Measurements from ENCODE around the gene FCRL1.

Gene FCRL1, protein sequence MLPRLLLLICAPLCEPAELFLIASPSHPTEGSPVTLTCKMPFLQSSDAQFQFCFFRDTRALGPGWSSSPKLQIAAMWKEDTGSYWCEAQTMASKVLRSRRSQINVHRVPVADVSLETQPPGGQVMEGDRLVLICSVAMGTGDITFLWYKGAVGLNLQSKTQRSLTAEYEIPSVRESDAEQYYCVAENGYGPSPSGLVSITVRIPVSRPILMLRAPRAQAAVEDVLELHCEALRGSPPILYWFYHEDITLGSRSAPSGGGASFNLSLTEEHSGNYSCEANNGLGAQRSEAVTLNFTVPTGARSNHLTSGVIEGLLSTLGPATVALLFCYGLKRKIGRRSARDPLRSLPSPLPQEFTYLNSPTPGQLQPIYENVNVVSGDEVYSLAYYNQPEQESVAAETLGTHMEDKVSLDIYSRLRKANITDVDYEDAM

GRCh38 chr1:157819896-157820295 lies at the start of gene FCRL1:
TSS of gene FCRL1 (minus strand) at chr1:157820120. CDS start at chr1:157820037, 83 bp downstream.
- Histone ChIP-seq H3K36me3 (ENCODE audit: insufficient read depth, low read length) (no peaks in the 10 kb centered on the region), H3K4me3 (ENCODE audit: low read depth, low read length) (no peak within 1 kb of the TSS), H2AFZ (ENCODE audit: low read length, unreplicated experiment) (no peak within 1 kb of the TSS)

GRCh38 chr1:157868654-157869053 lies 48.7 kb upstream of the FCRL1 start:
- peaks cover 42% of the 10 kb centered on the region for H3K27me3 ChIP-seq (ENCODE audit: insufficient read depth, low read length)
- no peaks in the 10 kb centered on the region for H3K4me1 ChIP-seq (ENCODE audit: control insufficient read depth, insufficient read depth, low read length, unreplicated experiment)
- H3K79me2 ChIP-seq (ENCODE audit: control insufficient read depth, insufficient read depth, low read length, unreplicated experiment): no peaks in the 10 kb centered on the region
- no peaks in the 10 kb centered on the region for H3K36me3 ChIP-seq (ENCODE audit: insufficient read depth, low read length)
- H2AFZ ChIP-seq (ENCODE audit: low read length, unreplicated experiment): no peak overlapping the region
- H3K27ac ChIP-seq (ENCODE audit: low read depth, low read length): no peak overlapping the region
- H3K4me3 ChIP-seq (ENCODE audit: low read depth, low read length): no peak overlapping the region

More at GRCh38 chr1:157819896-157820295, at the start of gene FCRL1:
- Histone ChIP-seq H3K4me1 (ENCODE audit: control insufficient read depth, insufficient read depth, low read length, unreplicated experiment) (no peaks in the 10 kb centered on the region), H3K27me3 (ENCODE audit: insufficient read depth, low read length) (no peaks in the 10 kb centered on the region), H3K79me2 (ENCODE audit: control insufficient read depth, insufficient read depth, low read length, unreplicated experiment) (no peaks in the 10 kb centered on the region), H3K27ac (ENCODE audit: low read depth, low read length) (no peak within 1 kb of the TSS)

DNA sequence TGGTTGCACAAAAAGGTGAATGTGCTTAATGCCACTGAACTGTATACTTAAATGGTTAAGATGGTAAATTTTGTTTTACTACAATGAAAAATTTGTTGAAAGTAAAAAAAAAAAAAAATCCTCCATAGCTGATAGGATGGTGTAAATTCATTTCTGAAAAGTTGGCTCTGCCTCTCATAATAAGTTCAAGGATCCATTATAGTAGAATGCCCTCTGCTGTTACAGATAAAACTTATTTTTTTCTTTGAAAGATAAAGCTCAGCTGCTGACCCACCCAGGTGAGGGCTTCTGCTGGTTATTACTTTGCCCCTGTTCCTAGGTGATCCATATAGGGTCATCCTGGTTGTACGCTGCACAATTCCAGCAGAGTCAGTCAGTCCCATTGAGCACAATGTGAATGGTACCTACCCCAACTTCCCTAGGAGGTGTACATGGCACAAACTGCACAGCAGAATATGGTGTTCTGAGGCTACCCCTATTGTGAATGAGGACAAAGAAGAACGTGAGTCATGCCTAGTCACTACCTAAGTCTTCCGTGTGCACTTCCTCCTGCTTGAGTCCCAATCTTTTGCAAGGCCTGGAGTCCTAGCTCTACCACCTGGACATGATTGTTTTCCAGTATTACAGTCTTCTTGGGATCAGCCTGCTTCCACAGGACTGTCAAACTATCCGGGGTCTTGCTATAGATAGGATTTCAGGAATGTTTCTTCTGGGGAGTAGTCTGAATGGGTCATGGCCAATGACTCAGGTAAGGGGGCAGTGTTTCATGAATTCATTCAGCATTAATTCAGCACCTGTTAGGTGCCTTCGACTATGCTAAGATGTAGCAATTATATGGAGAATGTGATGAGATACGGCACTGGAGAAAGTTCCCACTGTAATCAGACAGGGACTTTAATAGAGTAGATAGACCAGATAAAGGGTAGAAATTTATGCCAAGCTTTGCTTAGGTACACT lies 42.5 kb upstream of the FCRL1 start:
- H2AFZ ChIP-seq (ENCODE audit: low read length, unreplicated experiment): no peak overlapping the region
- H3K27ac ChIP-seq (ENCODE audit: low read depth, low read length): no peak overlapping the region
- no peaks in the 10 kb centered on the region for H3K79me2 ChIP-seq (ENCODE audit: control insufficient read depth, insufficient read depth, low read length, unreplicated experiment)
- peaks cover 25% of the 10 kb centered on the region for H3K27me3 ChIP-seq (ENCODE audit: insufficient read depth, low read length)
- no peaks in the 10 kb centered on the region for H3K36me3 ChIP-seq (ENCODE audit: insufficient read depth, low read length)
- H3K4me1 ChIP-seq (ENCODE audit: control insufficient read depth, insufficient read depth, low read length, unreplicated experiment): no peaks in the 10 kb centered on the region
- H3K4me3 ChIP-seq (ENCODE audit: low read depth, low read length): no peak overlapping the region

GRCh38 chr1:157856538-157856937 lies 36.6 kb upstream of the FCRL1 start:
- H3K27ac ChIP-seq (ENCODE audit: low read depth, low read length): no peak overlapping the region
- no peaks in the 10 kb centered on the region for H3K36me3 ChIP-seq (ENCODE audit: insufficient read depth, low read length)
- no peak overlapping the region for H2AFZ ChIP-seq (ENCODE audit: low read length, unreplicated experiment)
- no peaks in the 10 kb centered on the region for H3K4me1 ChIP-seq (ENCODE audit: control insufficient read depth, insufficient read depth, low read length, unreplicated experiment)
- no peaks in the 10 kb centered on the region for H3K79me2 ChIP-seq (ENCODE audit: control insufficient read depth, insufficient read depth, low read length, unreplicated experiment)
- H3K4me3 ChIP-seq (ENCODE audit: low read depth, low read length): no peak overlapping the region
- no peaks in the 10 kb centered on the region; the same call in 1 of the 2 replicates for H3K27me3 ChIP-seq (ENCODE audit: insufficient read depth, low read length)

- Histone ChIP-seq H3K79me2 (ENCODE audit: control insufficient read depth, insufficient read depth, low read length, unreplicated experiment) (no peaks in the 10 kb centered on the region), H3K27ac (ENCODE audit: low read depth, low read length) (no peak overlapping the region), H3K27me3 (ENCODE audit: insufficient read depth, low read length) (no peaks in the 10 kb centered on the region), H3K4me1 (ENCODE audit: control insufficient read depth, insufficient read depth, low read length, unreplicated experiment) (no peaks in the 10 kb centered on the region), H3K36me3 (ENCODE audit: insufficient read depth, low read length) (no peaks in the 10 kb centered on the region), H3K4me3 (ENCODE audit: low read depth, low read length) (no peak overlapping the region), H2AFZ (ENCODE audit: low read length, unreplicated experiment) (no peak overlapping the region)
Measured at GRCh38 chr1:157852476-157852875, 32.6 kb upstream of the FCRL1 start.

GRCh38 chr1:157849229-157849875 lies 29.4 kb upstream of the FCRL1 start:
- Histone ChIP-seq H3K27ac (ENCODE audit: low read depth, low read length) (no peak overlapping the region), H3K4me3 (ENCODE audit: low read depth, low read length) (no peak overlapping the region), H3K79me2 (ENCODE audit: control insufficient read depth, insufficient read depth, low read length, unreplicated experiment) (no peaks in the 10 kb centered on the region), H3K27me3 (ENCODE audit: insufficient read depth, low read length) (no peaks in the 10 kb centered on the region), H3K4me1 (ENCODE audit: control insufficient read depth, insufficient read depth, low read length, unreplicated experiment) (no peaks in the 10 kb centered on the region), H3K36me3 (ENCODE audit: insufficient read depth, low read length) (no peaks in the 10 kb centered on the region), H2AFZ (ENCODE audit: low read length, unreplicated experiment) (no peak overlapping the region)

DNA sequence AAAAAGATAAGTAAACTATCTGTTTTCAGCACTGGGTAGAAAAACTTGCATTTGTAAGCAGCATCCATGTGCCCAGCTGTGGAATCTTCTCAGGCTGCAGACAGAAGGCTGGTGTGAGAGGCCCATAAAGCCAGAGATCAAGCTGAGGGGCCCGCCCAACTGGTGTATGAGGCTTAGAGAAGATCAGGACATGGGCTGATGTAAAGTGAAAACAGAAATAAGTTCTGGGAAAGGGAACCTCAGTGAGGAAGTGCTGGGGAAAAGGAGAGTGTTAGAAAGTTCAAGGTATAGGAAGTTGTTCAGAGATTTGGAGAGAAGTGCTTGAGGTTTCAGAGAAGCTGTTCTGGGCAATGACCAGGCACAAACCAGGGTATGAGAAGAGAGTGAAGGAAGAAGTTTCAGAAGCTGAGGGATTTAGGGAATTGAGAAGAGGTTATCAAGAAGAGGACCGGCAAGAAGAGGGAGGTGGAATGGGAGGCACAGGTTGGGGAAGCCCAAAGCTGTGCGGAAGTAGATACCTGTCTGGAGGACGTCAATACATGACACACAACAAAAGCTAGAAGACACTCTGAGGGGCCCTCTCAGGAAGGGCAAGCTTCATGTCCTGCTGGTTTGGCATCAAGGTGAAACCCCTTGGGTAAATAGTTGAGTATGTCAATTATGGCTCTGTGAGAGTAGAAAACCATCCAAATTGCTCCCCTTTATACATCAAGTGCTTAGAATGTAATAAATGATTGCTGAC lies 24.3 kb upstream of the FCRL1 start:
- Histone ChIP-seq H3K27me3 (ENCODE audit: insufficient read depth, low read length) (no peaks in the 10 kb centered on the region), H3K79me2 (ENCODE audit: control insufficient read depth, insufficient read depth, low read length, unreplicated experiment) (no peaks in the 10 kb centered on the region), H3K27ac (ENCODE audit: low read depth, low read length) (no peak overlapping the region), H3K36me3 (ENCODE audit: insufficient read depth, low read length) (no peaks in the 10 kb centered on the region), H3K4me1 (ENCODE audit: control insufficient read depth, insufficient read depth, low read length, unreplicated experiment) (no peaks in the 10 kb centered on the region), H2AFZ (ENCODE audit: low read length, unreplicated experiment) (no peak overlapping the region), H3K4me3 (ENCODE audit: low read depth, low read length) (no peak overlapping the region)

DNA sequence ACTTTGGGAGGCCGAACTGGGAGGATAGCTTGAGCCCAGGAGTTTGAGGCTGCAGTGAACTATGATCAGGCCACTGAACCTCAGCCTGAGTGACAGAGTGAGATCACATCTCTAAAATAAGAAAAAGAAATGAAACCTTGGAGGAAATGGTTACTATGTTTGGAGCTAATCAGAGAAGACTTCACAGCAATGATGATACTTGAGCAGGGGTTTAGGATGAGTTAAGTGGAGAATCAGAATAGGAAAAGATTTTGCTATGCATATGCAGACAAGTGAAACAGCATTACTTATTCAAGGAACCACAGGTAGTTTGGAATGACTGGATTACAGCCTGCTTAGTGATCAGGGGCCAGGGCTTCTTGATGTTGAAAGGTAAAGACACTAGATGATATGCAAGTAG lies 23.0 kb upstream of the FCRL1 start:
- Histone ChIP-seq H3K79me2 (ENCODE audit: control insufficient read depth, insufficient read depth, low read length, unreplicated experiment) (no peaks in the 10 kb centered on the region), H3K27ac (ENCODE audit: low read depth, low read length) (no peak overlapping the region), H3K4me1 (ENCODE audit: control insufficient read depth, insufficient read depth, low read length, unreplicated experiment) (no peaks in the 10 kb centered on the region), H3K36me3 (ENCODE audit: insufficient read depth, low read length) (no peaks in the 10 kb centered on the region), H3K4me3 (ENCODE audit: low read depth, low read length) (no peak overlapping the region), H2AFZ (ENCODE audit: low read length, unreplicated experiment) (no peak overlapping the region), H3K27me3 (ENCODE audit: insufficient read depth, low read length) (no peaks in the 10 kb centered on the region)

GRCh38 chr1:157841708-157842107 lies 21.8 kb upstream of the FCRL1 start, which contains the start of gene CD5L:
TSS of gene CD5L (minus strand) at chr1:157841808. CDS start at chr1:157841701, 107 bp downstream.
- no peak within 1 kb of the TSS for H2AFZ ChIP-seq (ENCODE audit: low read length, unreplicated experiment)
- H3K4me3 ChIP-seq (ENCODE audit: low read depth, low read length): no peak within 1 kb of the TSS
- H3K27me3 ChIP-seq (ENCODE audit: insufficient read depth, low read length): no peaks in the 10 kb centered on the region
- no peaks in the 10 kb centered on the region for H3K79me2 ChIP-seq (ENCODE audit: control insufficient read depth, insufficient read depth, low read length, unreplicated experiment)
- no peak within 1 kb of the TSS for H3K27ac ChIP-seq (ENCODE audit: low read depth, low read length)
- H3K36me3 ChIP-seq (ENCODE audit: insufficient read depth, low read length): no peaks in the 10 kb centered on the region
- no peaks in the 10 kb centered on the region for H3K4me1 ChIP-seq (ENCODE audit: control insufficient read depth, insufficient read depth, low read length, unreplicated experiment)

- H3K27me3 ChIP-seq (ENCODE audit: insufficient read depth, low read length): no peaks in the 10 kb centered on the region
- H3K27ac ChIP-seq (ENCODE audit: low read depth, low read length): no peak overlapping the region
- H3K79me2 ChIP-seq (ENCODE audit: control insufficient read depth, insufficient read depth, low read length, unreplicated experiment): no peaks in the 10 kb centered on the region
- H3K4me1 ChIP-seq (ENCODE audit: control insufficient read depth, insufficient read depth, low read length, unreplicated experiment): no peaks in the 10 kb centered on the region
- H2AFZ ChIP-seq (ENCODE audit: low read length, unreplicated experiment): no peak overlapping the region
- H3K36me3 ChIP-seq (ENCODE audit: insufficient read depth, low read length): no peaks in the 10 kb centered on the region
- H3K4me3 ChIP-seq (ENCODE audit: low read depth, low read length): no peak overlapping the region
Measured at GRCh38 chr1:157838966-157839365, 19.0 kb upstream of the FCRL1 start.
